ENCODE measurements around the gene ERC1.

ERC1 gene

GRCh38 chr12:1504304-1504894 lies 513.4 kb downstream of the ERC1 start:
- H3K27ac ChIP-seq: no peak overlapping the region
- H3K4me2 ChIP-seq: no peak overlapping the region
- H3K4me3 ChIP-seq (IDR thresholded peaks at IDR 0.05; ENCODE audit: insufficient read depth, low read depth, low read length): no peak overlapping the region
- H4K20me1 ChIP-seq (ENCODE audit: insufficient read depth): no peaks in the 10 kb centered on the region
- TF ChIP-seq, protein P1, sequence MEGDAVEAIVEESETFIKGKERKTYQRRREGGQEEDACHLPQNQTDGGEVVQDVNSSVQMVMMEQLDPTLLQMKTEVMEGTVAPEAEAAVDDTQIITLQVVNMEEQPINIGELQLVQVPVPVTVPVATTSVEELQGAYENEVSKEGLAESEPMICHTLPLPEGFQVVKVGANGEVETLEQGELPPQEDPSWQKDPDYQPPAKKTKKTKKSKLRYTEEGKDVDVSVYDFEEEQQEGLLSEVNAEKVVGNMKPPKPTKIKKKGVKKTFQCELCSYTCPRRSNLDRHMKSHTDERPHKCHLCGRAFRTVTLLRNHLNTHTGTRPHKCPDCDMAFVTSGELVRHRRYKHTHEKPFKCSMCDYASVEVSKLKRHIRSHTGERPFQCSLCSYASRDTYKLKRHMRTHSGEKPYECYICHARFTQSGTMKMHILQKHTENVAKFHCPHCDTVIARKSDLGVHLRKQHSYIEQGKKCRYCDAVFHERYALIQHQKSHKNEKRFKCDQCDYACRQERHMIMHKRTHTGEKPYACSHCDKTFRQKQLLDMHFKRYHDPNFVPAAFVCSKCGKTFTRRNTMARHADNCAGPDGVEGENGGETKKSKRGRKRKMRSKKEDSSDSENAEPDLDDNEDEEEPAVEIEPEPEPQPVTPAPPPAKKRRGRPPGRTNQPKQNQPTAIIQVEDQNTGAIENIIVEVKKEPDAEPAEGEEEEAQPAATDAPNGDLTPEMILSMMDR (conservative IDR thresholded peaks at IDR 0.05; ENCODE audit: low read depth, low read length): no peak
- no peaks in the 10 kb centered on the region for H3K79me2 ChIP-seq (ENCODE audit: insufficient read depth, low read depth)
- H2AFZ ChIP-seq (ENCODE audit: low read depth): no peak overlapping the region
- H3K36me3 ChIP-seq (ENCODE audit: insufficient read depth): no peaks in the 10 kb centered on the region
- H3K27me3 ChIP-seq (ENCODE audit: insufficient read depth, low read depth): no peaks in the 10 kb centered on the region
- H3K4me1 ChIP-seq (ENCODE audit: low read depth, poor library complexity, severe bottlenecking): no peaks in the 10 kb centered on the region
- H3K9ac ChIP-seq: no peak overlapping the region

DNA sequence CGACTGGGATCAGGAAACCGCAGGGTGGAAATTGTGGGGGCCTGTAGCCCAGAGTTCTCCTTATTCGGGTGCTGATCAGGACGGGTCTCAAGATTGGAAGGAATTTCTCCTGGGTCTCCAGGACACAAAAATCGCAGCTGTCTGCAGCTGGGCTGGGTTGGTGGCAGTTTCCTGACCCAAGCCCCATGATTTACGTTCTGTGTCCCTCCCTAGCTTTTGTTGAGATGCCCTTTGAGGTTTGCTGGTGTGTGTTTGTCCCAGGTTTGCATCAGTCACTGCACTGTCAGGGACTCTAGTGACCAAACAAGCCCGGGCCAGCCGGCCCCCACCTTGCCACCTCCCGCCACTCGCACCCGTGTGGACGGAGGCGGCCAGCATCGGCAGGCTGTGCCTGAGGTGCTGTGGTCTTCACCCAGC lies 513.9 kb downstream of the ERC1 start:
- Histone ChIP-seq H3K4me3 (IDR thresholded peaks at IDR 0.05; ENCODE audit: insufficient read depth, low read depth, low read length) (no peak overlapping the region), H3K4me1 (ENCODE audit: low read depth, poor library complexity, severe bottlenecking) (no peaks in the 10 kb centered on the region), H2AFZ (ENCODE audit: low read depth) (no peak overlapping the region), H3K36me3 (ENCODE audit: insufficient read depth) (no peaks in the 10 kb centered on the region), H3K9ac (no peak overlapping the region), H3K27me3 (ENCODE audit: insufficient read depth, low read depth) (no peaks in the 10 kb centered on the region), H3K27ac (no peak overlapping the region), H3K4me2 (no peak overlapping the region), H3K79me2 (ENCODE audit: insufficient read depth, low read depth) (no peaks in the 10 kb centered on the region), H4K20me1 (ENCODE audit: insufficient read depth) (no peaks in the 10 kb centered on the region)
- TF ChIP-seq, protein P1 (conservative IDR thresholded peaks at IDR 0.05; ENCODE audit: low read depth, low read length): no peak

DNA sequence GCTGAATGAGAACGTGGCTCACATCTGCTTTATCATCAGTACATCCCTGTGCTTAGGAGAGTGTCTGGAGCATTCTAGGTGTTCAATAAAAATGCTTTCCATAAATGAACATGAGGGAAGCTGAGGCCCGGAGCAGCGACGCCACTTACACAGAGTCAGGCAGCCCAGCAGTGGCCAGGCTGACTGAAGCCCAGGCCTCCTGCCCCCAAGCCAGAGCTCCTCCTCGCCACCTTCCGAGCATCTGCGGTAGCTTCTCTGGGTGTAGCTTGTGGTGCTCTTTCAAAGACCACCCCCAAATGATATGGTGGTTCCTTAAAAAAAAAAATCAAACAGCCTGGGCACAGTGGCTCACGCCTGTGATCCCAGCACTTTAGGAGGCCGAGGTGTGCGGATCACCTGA lies 514.6 kb downstream of the ERC1 start:
- H3K4me1 ChIP-seq (ENCODE audit: low read depth, poor library complexity, severe bottlenecking): no peaks in the 10 kb centered on the region
- no peak overlapping the region for H2AFZ ChIP-seq (ENCODE audit: low read depth)
- no peak overlapping the region for H3K4me2 ChIP-seq
- no peaks in the 10 kb centered on the region for H3K36me3 ChIP-seq (ENCODE audit: insufficient read depth)
- TF ChIP-seq, protein P1 (conservative IDR thresholded peaks at IDR 0.05; ENCODE audit: low read depth, low read length): no peak
- H3K79me2 ChIP-seq (ENCODE audit: insufficient read depth, low read depth): no peaks in the 10 kb centered on the region
- no peak overlapping the region for H3K4me3 ChIP-seq (IDR thresholded peaks at IDR 0.05; ENCODE audit: insufficient read depth, low read depth, low read length)
- no peaks in the 10 kb centered on the region for H4K20me1 ChIP-seq (ENCODE audit: insufficient read depth)
- H3K27me3 ChIP-seq (ENCODE audit: insufficient read depth, low read depth): no peaks in the 10 kb centered on the region
- no peak overlapping the region for H3K9ac ChIP-seq
- no peak overlapping the region for H3K27ac ChIP-seq

GRCh38 chr12:1507308-1507707 lies 516.3 kb downstream of the ERC1 start:
- Histone ChIP-seq H3K36me3 (ENCODE audit: insufficient read depth) (no peaks in the 10 kb centered on the region), H3K4me3 (IDR thresholded peaks at IDR 0.05; ENCODE audit: insufficient read depth, low read depth, low read length) (no peak overlapping the region), H3K4me2 (no peak overlapping the region), H4K20me1 (ENCODE audit: insufficient read depth) (no peaks in the 10 kb centered on the region), H2AFZ (ENCODE audit: low read depth) (no peak overlapping the region), H3K79me2 (ENCODE audit: insufficient read depth, low read depth) (no peaks in the 10 kb centered on the region), H3K27ac (no peak overlapping the region), H3K27me3 (ENCODE audit: insufficient read depth, low read depth) (no peaks in the 10 kb centered on the region), H3K4me1 (ENCODE audit: low read depth, poor library complexity, severe bottlenecking) (no peaks in the 10 kb centered on the region), H3K9ac (no peak overlapping the region)
- TF ChIP-seq, protein P1 (conservative IDR thresholded peaks at IDR 0.05; ENCODE audit: low read depth, low read length): no peak
